GM23248 (cell line): ENCODE results near the gene SUGCT.

Source experiments
- EZH2 ChIP-seq: fragments of 200-600 bp; sonication (generic); IDR thresholded peaks from 2 replicates; pipeline ENCODE4 v1.6.1; 2018; ENCODE audit warnings: antibody characterized with exemption, mild to moderate bottlenecking; ENCODE audit not compliant: insufficient read depth, poor library complexity, severe bottlenecking
- EZH2phosphoT487 ChIP-seq: fragments of 200-600 bp; sonication (generic); IDR thresholded peaks from 2 replicates; pipeline ENCODE4 v1.6.1; 2018; ENCODE audit warnings: antibody characterized with exemption, moderate library complexity, mild to moderate bottlenecking, low read depth; ENCODE audit not compliant: insufficient read depth

DNA sequence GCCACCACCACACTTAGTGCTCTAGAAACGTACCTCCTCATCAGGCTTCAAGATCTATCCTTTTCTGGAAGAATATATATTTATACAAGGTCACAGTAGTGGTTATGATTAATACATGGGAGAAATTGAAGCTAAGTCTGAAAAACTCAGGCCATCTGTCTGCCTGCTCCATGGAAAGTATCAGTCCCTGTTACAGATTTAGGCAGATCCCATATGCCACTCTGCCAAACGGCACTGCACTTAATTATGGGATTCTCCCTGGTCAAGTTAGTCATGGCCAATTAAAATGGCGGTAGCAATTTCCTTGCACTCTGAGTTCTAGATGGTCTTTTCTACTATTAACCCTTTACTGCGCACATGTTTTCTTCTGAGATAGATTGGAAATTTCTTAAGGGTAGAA is 740.0 kb downstream of the SUGCT start:
- TF ChIP-seq EZH2 (no peak), EZH2phosphoT487 (no peak)
